ENCODE results near the gene COCH. TPM values are rescaled to one million over a fixed set of nuclear protein-coding genes. Genes with fewer than 3 reads are reported as not detected.

The COCH gene
- total and polyA plus RNA-seq, 10 of the 15 experiments (the other 5 are each of a cell fraction or from before 2014, with no cell fraction given) = 1.8 to 8.3 (median 5.1) TPM

- TF ChIP-seq GATAD2B (conservative IDR thresholded peaks at IDR 0.05; ENCODE audit: low read depth) (no peak), IKZF2 (IDR thresholded peaks at IDR 0.05) (no peak), NRF1 (conservative IDR thresholded peaks at IDR 0.05; ENCODE audit: low read depth, low read length) (no peak), CEBPB (IDR thresholded peaks at IDR 0.05; ENCODE audit: borderline replicate concordance in 1 of 2, low read depth in 2 of 2, low read length in 2 of 2) (no peak), PAX5 (IDR thresholded peaks at IDR 0.05; ENCODE audit: borderline replicate concordance, low read depth, low read length) (no peak)
- TF ChIP-seq, protein P1, sequence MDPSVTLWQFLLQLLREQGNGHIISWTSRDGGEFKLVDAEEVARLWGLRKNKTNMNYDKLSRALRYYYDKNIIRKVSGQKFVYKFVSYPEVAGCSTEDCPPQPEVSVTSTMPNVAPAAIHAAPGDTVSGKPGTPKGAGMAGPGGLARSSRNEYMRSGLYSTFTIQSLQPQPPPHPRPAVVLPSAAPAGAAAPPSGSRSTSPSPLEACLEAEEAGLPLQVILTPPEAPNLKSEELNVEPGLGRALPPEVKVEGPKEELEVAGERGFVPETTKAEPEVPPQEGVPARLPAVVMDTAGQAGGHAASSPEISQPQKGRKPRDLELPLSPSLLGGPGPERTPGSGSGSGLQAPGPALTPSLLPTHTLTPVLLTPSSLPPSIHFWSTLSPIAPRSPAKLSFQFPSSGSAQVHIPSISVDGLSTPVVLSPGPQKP (IDR thresholded peaks at IDR 0.05; ENCODE audit: low read depth, low read length) = no peak
- TF ChIP-seq, protein P2, sequence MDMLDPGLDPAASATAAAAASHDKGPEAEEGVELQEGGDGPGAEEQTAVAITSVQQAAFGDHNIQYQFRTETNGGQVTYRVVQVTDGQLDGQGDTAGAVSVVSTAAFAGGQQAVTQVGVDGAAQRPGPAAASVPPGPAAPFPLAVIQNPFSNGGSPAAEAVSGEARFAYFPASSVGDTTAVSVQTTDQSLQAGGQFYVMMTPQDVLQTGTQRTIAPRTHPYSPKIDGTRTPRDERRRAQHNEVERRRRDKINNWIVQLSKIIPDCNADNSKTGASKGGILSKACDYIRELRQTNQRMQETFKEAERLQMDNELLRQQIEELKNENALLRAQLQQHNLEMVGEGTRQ (IDR thresholded peaks at IDR 0.05; ENCODE audit: borderline replicate concordance, low read depth, low read length) = no peak
- TF ChIP-seq, protein P3, sequence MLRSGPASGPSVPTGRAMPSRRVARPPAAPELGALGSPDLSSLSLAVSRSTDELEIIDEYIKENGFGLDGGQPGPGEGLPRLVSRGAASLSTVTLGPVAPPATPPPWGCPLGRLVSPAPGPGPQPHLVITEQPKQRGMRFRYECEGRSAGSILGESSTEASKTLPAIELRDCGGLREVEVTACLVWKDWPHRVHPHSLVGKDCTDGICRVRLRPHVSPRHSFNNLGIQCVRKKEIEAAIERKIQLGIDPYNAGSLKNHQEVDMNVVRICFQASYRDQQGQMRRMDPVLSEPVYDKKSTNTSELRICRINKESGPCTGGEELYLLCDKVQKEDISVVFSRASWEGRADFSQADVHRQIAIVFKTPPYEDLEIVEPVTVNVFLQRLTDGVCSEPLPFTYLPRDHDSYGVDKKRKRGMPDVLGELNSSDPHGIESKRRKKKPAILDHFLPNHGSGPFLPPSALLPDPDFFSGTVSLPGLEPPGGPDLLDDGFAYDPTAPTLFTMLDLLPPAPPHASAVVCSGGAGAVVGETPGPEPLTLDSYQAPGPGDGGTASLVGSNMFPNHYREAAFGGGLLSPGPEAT (IDR thresholded peaks at IDR 0.05; ENCODE audit: low read depth) = no peak
Measured at GRCh38 chr14:30853946-30854345, 20.4 kb upstream of the COCH start (continued).

DNA sequence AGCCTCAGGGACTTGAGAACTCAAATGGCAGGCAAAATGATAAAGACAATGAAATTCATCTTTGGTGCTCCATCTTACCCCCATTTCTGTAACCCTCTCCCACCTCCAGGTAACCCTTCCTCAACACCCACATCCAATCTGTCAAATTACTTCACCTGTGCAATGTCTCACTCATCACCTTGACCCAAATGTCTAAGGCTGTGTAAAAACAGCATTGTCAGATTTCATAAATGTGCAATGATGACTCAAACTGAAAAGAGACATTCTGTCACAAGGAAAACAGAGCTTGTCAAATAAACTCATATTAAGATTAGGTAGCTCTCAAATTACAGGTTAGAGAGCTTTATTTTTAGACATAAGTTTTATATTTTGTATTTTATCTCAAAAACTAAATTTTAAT is 19.9 kb upstream of the COCH start:
- Histone ChIP-seq H3K27ac (ENCODE audit: control insufficient read depth, insufficient read depth) (no peak overlapping the region), H2AFZ (ENCODE audit: control insufficient read depth, low read depth, low read length) (no peak overlapping the region), H3K4me3 (no peak overlapping the region), H3K4me2 (ENCODE audit: control insufficient read depth, insufficient read depth) (peak overlapping the region; percentile 49), H3K4me1 (ENCODE audit: control insufficient read depth, insufficient read depth, low read length) (peaks cover 34% of the 10 kb centered on the region), H3K27me3 (replicated peaks in 1 of 2; ENCODE audit: control insufficient read depth in 2 of 2, insufficient read depth in 2 of 2, low read length in 1 of 2) (no peaks in the 10 kb centered on the region), H3K36me3 (ENCODE audit: control insufficient read depth in 2 of 2, insufficient read depth in 2 of 2, low read length in 1 of 2) (no peaks in the 10 kb centered on the region), H4K20me1 (ENCODE audit: control insufficient read depth, insufficient read depth) (no peaks in the 10 kb centered on the region), H3K9me3 (replicated peaks; ENCODE audit: control insufficient read depth, insufficient read depth, low read length) (no peaks in the 10 kb centered on the region), H3K9ac (ENCODE audit: control insufficient read depth, insufficient read depth, low read length) (no peak overlapping the region), H3K79me2 (ENCODE audit: control insufficient read depth, insufficient read depth, low read length) (no peaks in the 10 kb centered on the region)
- ChIA-PET SMC1A (ENCODE audit: uncharacterized antibody, unreplicated experiment) (interaction anchor here (0.6 to 2.8 kb wide), 6 partner anchors 9 to 78 kb away, joined by 3 to 7 read pairs (median 4); partner anchors contain the start of gene COCH), CTCF (interaction anchor here (0.6 to 1.8 kb wide), 5 partner anchors 14 to 457 kb away, joined by 3 to 6 read pairs (median 3); no protein-coding TSS in a partner anchor), RAD21 (ENCODE audit: unreplicated experiment) (interaction anchor here (0.9 to 1.0 kb wide), 2 partner anchors 33 to 172 kb away, joined by 3 to 4 read pairs; partner anchors contain the start of gene STRN3), POLR2A (interaction anchor here (0.7 kb wide), 2 partner anchors 18 to 285 kb away, joined by 3 to 7 read pairs; no protein-coding TSS in a partner anchor)
- DNase-seq (ENCODE audit: low read depth, low spot score) (peak; percentile 49), FAIRE-seq (no peak), ATAC-seq (peak; percentile 70)
- intact Hi-C loops (cut with micrococcal nuclease; ENCODE audit: unreplicated experiment) = no loop called here
- BruUV-seq (replicated peaks) = no TSS peak
- in situ Hi-C loops (cut with MboI) = no loop called here
- TF ChIP-seq SMC3 (IDR thresholded peaks at IDR 0.05; ENCODE audit: borderline replicate concordance, low read length) = no peak
- TF ChIP-seq CREM (IDR thresholded peaks at IDR 0.05; ENCODE audit: low read depth) = peak; percentile 89
- no peak for TF ChIP-seq POLR2AphosphoS5 (IDR thresholded peaks at IDR 0.05; ENCODE audit: low read length)
- TF ChIP-seq IRF4 (IDR thresholded peaks at IDR 0.05; ENCODE audit: low read depth, low read length) = peak; percentile 96
- peak; percentile 85; the same call in 1 of the 2 replicates for TF ChIP-seq ATF2 (IDR thresholded peaks at IDR 0.05; ENCODE audit: low read length)
- peak; percentile 31 for TF ChIP-seq SMAD1 (IDR thresholded peaks at IDR 0.05; ENCODE audit: low read depth, partially characterized antibody)
- TF ChIP-seq GATAD2B (conservative IDR thresholded peaks at IDR 0.05; ENCODE audit: low read depth) = no peak
- no peak for TF ChIP-seq MEF2A (IDR thresholded peaks at IDR 0.05; ENCODE audit: insufficient read depth, low read depth, low read length)
- peak; percentile 73 to 92 for TF ChIP-seq EP300 (IDR thresholded peaks at IDR 0.05; ENCODE audit: borderline replicate concordance in 1 of 2, control insufficient read depth in 1 of 2, low read depth in 2 of 2, low read length in 2 of 2)

Data from GM12878 (cell line).